Measurements from ENCODE around the gene LURAP1L.

LURAP1L gene

GRCh38 chr9:12811935-12812334 lies 37.1 kb downstream of the LURAP1L start:
- FAIRE-seq (no peak), DNase-seq (ENCODE audit: insufficient read length, low spot score) (no peak)

DNA sequence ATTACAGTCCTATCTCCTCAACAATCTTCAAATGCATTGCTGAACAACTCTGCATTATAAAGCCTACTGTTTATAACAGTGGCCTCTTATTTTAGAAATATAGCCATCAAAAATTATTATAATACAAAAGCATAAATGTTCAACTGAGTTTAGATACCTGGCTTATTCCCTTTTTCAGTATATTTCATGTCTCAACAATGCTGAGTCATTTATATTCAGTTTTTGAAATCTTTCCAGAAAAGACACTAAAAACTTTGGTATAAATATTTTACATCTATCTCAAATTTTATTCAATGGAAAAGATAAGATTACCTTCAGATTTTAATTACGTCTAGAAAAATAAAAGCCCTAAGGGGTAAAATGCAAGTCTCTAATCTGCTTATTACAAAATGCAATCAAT lies 37.9 kb downstream of the LURAP1L start:
- no peak for DNase-seq (ENCODE audit: insufficient read length, low spot score)
- FAIRE-seq: no peak

DNA sequence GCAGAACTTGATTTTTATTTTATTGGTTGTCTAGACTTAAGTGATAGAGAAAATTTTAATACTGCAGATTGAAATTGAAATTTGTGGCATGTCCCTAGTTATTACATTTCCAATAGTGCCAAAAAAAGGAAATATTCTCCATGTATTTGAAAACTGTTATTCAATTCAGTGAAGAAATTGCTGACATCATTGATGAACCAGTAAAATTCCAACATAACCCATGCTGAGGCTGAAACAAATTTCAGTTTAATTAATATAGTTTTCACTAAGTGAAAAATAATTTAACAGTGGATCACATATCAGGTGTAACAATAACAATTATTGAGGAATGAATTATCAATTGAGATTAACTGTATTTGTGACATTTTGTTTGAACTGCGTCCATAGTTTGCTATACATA lies 38.7 kb downstream of the LURAP1L start:
- DNase-seq (ENCODE audit: insufficient read length, low spot score): no peak
- FAIRE-seq: no peak

GRCh38 chr9:12813960-12814876 lies 39.4 kb downstream of the LURAP1L start:
- peak; percentile 46 for FAIRE-seq
- peak; percentile 54 for DNase-seq (ENCODE audit: insufficient read length, low spot score)

GRCh38 chr9:12814877-12815237 lies 40.0 kb downstream of the LURAP1L start:
- no peak for FAIRE-seq
- no peak for DNase-seq (ENCODE audit: insufficient read length, low spot score)

GRCh38 chr9:12815888-12816287 lies 41.1 kb downstream of the LURAP1L start:
- DNase-seq (ENCODE audit: insufficient read length, low spot score) (no peak), FAIRE-seq (no peak)

DNA sequence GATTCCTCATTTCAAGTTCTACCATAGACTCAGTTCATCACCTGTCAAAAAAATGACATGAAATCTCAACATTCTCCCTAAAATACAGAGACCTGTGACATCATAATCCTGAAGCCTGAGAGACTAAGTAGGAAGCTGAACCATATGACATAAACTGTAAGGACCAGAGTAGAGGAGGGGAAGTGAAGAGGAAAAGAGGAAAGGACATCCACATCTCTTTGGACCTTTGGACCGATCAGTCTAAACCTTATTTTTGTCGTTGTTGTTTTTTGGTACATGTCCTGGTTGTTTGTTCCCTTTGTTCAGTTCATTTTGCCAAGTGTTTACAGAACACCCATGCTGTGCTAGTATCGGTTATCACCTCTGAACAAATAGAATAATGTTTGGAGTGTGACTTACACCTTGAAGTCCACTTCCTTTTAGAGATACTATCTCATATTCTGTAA lies 41.9 kb downstream of the LURAP1L start:
- FAIRE-seq (no peak), DNase-seq (ENCODE audit: insufficient read length, low spot score) (no peak)

DNA sequence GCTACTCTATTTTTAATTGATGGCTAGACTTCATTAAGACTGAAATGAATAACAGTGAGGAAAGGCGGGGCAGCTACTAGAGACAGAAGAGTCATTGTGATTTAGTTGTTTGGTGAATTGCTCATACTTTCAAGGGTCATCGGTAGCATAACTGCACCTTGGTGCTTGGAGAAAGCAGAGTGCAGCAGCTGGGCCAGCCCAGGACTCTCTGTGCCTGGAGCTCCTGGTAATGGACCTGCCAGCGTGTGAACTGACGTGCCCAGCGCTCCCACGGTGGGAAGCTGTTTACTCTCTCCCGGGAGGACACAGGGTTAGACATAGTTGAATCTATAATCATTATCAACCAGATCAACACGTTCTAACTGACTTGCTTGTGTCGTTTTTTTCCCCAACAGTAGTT lies 42.9 kb downstream of the LURAP1L start:
- FAIRE-seq (no peak), DNase-seq (ENCODE audit: insufficient read length, low spot score) (no peak)

GRCh38 chr9:12818431-12819000 lies 43.7 kb downstream of the LURAP1L start:
- no peak for FAIRE-seq
- DNase-seq (ENCODE audit: insufficient read length, low spot score): no peak

DNA sequence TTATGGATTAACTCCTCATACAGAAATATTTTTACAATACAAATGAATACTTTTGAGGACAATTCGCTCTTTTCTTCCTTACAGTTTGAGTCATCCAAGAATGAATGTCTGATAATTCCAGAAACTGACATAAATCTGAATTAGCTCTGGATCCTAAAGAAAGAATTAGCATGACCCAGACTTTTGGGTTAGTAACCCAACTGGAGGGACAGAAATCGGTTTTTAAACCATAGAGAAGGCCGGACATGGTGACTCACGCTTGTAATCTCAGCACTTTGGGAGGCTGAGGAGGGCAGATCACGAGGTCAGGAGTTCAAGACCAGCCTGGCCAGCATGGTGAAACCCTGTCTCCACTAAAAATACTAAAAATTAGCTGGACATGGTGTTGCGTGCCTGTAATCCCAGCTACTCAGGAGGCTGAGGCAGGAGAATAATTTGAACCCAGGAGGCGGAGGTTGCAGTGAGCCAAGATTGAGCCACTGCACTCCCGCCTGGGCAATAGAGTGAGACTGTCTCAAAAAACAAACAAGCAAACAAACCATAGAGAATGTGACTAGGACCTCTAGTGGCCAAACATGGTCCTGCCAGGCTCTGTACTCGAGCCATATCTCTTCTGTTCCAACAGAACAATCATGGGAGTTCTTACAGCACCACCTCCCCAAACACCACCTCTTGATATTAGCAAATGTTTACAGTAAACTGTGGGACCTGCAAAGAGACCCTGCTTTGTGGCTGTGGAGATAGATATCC lies 44.8 kb downstream of the LURAP1L start:
- DNase-seq (ENCODE audit: insufficient read length, low spot score) (no peak), FAIRE-seq (no peak)

DNA sequence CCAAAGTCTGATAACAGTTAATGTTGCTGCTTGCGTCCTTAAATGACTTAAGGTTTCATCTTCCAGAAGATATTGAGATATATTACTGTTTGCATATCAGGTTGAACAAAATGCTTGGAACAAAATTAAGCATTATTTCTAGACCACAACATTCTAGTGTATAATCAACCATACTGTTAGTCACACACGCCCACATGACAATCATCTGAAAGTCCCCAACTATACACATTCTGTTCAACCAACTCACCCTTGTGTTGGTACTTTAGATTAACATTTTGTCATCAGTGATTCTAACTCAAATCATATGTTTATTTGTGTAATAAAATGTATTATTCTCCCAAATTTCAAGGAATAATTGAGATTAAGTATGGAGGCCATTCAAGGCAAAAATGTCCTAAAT lies 47.3 kb downstream of the LURAP1L start:
- no peak for FAIRE-seq
- no peak for DNase-seq (ENCODE audit: insufficient read length, low spot score)

DNA sequence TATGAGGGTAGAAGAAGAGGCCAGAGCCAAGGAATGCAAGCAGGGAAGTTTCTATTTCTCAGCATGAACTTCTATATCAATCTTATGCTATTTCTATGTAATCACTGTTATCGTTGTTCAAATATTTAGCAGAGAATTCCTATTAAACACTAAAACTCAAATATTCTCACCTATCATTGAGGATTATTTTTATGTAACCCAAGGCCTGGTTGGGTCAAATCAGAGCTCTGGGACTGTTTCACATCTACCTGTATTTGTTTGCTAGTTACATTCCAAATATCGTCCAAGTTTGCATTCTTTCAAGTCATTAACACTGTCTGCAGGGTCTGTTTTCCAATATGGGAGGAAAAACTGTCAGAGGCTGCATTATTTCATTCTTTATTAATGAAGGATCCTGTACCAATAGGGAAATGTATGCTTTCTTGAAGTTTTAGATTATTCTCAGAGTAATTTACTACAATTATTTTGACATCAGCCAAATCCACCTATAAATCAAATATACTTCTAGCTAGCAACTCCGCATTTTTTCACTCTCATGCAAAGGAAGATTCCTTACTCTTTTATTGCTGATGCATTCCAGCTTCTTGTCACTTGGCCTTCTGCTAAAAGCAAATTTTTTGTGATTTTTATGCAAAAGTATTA lies 52.2 kb downstream of the LURAP1L start:
- no peak for FAIRE-seq
- no peak for DNase-seq (ENCODE audit: insufficient read length, low spot score)

DNA sequence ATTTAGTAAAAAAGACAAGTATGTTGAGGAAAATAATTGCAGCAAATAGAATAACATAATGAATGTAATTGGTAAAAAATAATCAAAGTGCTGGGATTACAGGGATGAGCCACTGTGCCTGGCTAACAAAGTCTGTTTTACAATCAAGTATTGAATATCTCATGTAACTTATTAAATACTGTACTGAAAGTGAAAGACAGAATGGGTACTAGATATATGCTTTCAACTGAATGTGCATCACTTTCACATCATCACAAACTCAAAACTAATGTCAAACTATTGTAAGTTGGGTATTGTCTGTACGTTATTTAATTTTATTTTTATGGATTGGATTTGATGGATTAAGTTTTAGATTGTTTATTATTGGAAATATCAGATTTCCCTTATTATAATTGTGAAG lies 58.9 kb downstream of the LURAP1L start:
- no peak for DNase-seq (ENCODE audit: insufficient read length, low spot score)
- FAIRE-seq: no peak

- DNase-seq (ENCODE audit: insufficient read length, low spot score) (no peak), FAIRE-seq (no peak)
Observed at GRCh38 chr9:12838546-12838945, 63.7 kb downstream of the LURAP1L start.

- FAIRE-seq: no peak
- no peak for DNase-seq (ENCODE audit: insufficient read length, low spot score)
Observed at GRCh38 chr9:12843735-12844134, 68.9 kb downstream of the LURAP1L start.

GRCh38 chr9:12846035-12846434 lies 71.2 kb downstream of the LURAP1L start:
- FAIRE-seq (no peak), DNase-seq (ENCODE audit: insufficient read length, low spot score) (no peak)

DNA sequence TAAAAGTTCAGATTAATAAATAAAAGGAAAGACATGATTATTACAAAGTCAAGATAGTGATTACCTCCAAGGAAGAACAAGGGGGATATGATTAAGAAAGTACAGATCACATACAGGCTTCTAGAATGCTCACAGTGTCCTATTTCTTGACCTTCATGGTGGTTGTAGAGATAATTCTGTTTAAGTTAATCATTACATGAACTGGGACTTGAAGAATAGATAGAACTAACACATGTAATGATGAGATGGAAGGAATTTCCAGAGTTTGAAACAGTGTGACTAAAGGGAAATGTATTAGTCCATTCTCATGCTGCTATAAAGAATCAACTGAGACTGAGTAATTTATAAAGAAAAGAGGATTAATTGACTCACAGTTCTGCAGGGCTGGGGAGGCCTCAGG lies 72.7 kb downstream of the LURAP1L start:
- FAIRE-seq (no peak), DNase-seq (ENCODE audit: insufficient read length, low spot score) (no peak)

GRCh38 chr9:12849486-12850003 lies 74.7 kb downstream of the LURAP1L start:
- DNase-seq (ENCODE audit: insufficient read length, low spot score): no peak
- FAIRE-seq: no peak

- no peak for DNase-seq (ENCODE audit: insufficient read length, low spot score)
- no peak for FAIRE-seq
Observed at GRCh38 chr9:12851341-12852090, 76.7 kb downstream of the LURAP1L start.

DNA sequence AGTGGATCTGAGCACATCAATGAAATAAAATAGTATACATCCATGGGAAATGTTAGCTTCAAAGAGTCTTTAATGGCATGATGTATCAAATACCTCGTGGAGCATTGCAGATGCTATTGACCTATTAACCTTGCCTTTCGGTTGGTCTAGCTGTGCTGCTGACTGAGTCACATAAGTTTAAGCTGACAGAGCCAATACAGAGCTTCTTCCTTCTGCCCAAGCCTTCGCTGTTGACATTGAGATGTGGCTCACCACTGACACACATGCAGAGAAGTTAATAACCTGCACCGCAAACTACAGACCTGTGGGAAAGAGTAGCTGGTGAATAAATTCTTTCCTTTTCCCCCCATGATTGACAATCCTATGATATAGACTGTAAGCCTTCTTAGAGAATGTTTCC lies 78.2 kb downstream of the LURAP1L start:
- DNase-seq (ENCODE audit: insufficient read length, low spot score): no peak
- no peak for FAIRE-seq
